GM23338 (cell line): ENCODE data around the gene SEH1L. TPM values are rescaled to one million over a fixed set of nuclear protein-coding genes. Genes with fewer than 3 reads are reported as not detected.

Experiments
- ATAC-seq: fragments of 200-7000 bp; cut with Tn5 transposase; 3 replicates; pipeline ENCODE4 v1.9.1; 2020
- DNase-seq: peaks from one replicate; pipeline ENCODE4 v3.0.0-alpha.2; 2015; ENCODE audit warnings: low spot score
- H2AFZ ChIP-seq: fragments of 200-600 bp; sonication (generic); 2 replicates; pipeline ENCODE4 v1.8.0; 2016; ENCODE audit warnings: antibody characterized with exemption, mild to moderate bottlenecking, moderate library complexity
- H3F3A ChIP-seq: fragments of 200-600 bp; sonication (generic); replicated peaks from 2 replicates; pipeline ENCODE4 v1.8.0; 2017; ENCODE audit warnings: antibody characterized with exemption, mixed run types, low read depth
- H3K27ac ChIP-seq: fragments of 200-600 bp; sonication (generic); 2 replicates; pipeline ENCODE4 v1.6.1; 2016; ENCODE audit warnings: low read depth
- H3K27me3 ChIP-seq: fragments of 200-600 bp; sonication (generic); 2 replicates; pipeline ENCODE4 v1.8.0; 2016; ENCODE audit warnings: mild to moderate bottlenecking, mixed run types, moderate library complexity; ENCODE audit not compliant: insufficient read depth
- H3K36me3 ChIP-seq: fragments of 200-600 bp; sonication (generic); 2 replicates; pipeline ENCODE4 v1.8.0; 2016; ENCODE audit warnings: mild to moderate bottlenecking; ENCODE audit not compliant: insufficient read depth
- H3K4me1 ChIP-seq: fragments of 200-600 bp; sonication (generic); 2 replicates; pipeline ENCODE4 v1.8.0; 2016; ENCODE audit warnings: mild to moderate bottlenecking, moderate library complexity; ENCODE audit not compliant: insufficient read depth
- H3K4me2 ChIP-seq: fragments of 200-600 bp; sonication (generic); 2 replicates; pipeline ENCODE4 v1.7.1; 2017; ENCODE audit warnings: mixed run types
- H3K4me3 ChIP-seq: fragments of 200-600 bp; sonication (generic); 2 replicates; pipeline ENCODE4 v1.6.1; 2016; ENCODE audit warnings: mixed run types
- H3K79me2 ChIP-seq: fragments of 200-600 bp; sonication (generic); replicated peaks from 2 replicates; pipeline ENCODE4 v1.8.0; 2017; ENCODE audit warnings: mild to moderate bottlenecking; ENCODE audit not compliant: insufficient read depth
- H3K9me2 ChIP-seq: fragments of 200-600 bp; sonication (generic); 2 replicates; pipeline ENCODE4 v1.8.0; 2017; ENCODE audit not compliant: insufficient read depth
- H4K20me1 ChIP-seq: fragments of 200-600 bp; sonication (generic); replicated peaks from 2 replicates; pipeline ENCODE4 v1.8.0; 2017; ENCODE audit warnings: mild to moderate bottlenecking; ENCODE audit not compliant: insufficient read depth
- H3K27ac Mint-ChIP-seq: 2 replicates; pipeline ENCODE4 v1.8.0; 2020; ENCODE audit warnings: inconsistent platforms, mild to moderate bottlenecking, moderate library complexity, mixed read lengths
- H3K27me3 Mint-ChIP-seq: 3 replicates; pipeline ENCODE4 v1.8.0; 2022; ENCODE audit warnings: low read depth, mild to moderate bottlenecking, moderate library complexity, mixed read lengths, inconsistent platforms; ENCODE audit not compliant: insufficient read depth, poor library complexity
- H3K36me3 Mint-ChIP-seq: 3 replicates; pipeline ENCODE4 v1.8.0; 2021; ENCODE audit warnings: low read depth, mild to moderate bottlenecking, inconsistent platforms, moderate library complexity, mixed read lengths
- H3K4me1 Mint-ChIP-seq: 3 replicates; pipeline ENCODE4 v1.8.0; 2020; ENCODE audit warnings: mild to moderate bottlenecking, inconsistent platforms, mixed read lengths
- H3K4me3 Mint-ChIP-seq: 3 replicates; pipeline ENCODE4 v1.8.0; 2021; ENCODE audit warnings: moderate library complexity, mild to moderate bottlenecking, inconsistent platforms, mixed read lengths
- H3K9me3 Mint-ChIP-seq: 3 replicates; pipeline ENCODE4 v1.8.0; 2020; ENCODE audit warnings: moderate library complexity, mild to moderate bottlenecking, inconsistent platforms, mixed read lengths
- ETS1 ChIP-seq: IDR thresholded peaks from 2 replicates; pipeline ENCODE4 v1.6.1; 2016; ENCODE audit warnings: antibody characterized with exemption
- EZH2phosphoT487 ChIP-seq: fragments of 200-600 bp; sonication (generic); IDR thresholded peaks from one replicate; pipeline ENCODE4 v1.8.1; 2018; ENCODE audit warnings: antibody characterized with exemption; ENCODE audit not compliant: unreplicated experiment
- JUNB ChIP-seq: IDR thresholded peaks from one replicate; pipeline ENCODE4 v1.6.1; 2016; ENCODE audit warnings: antibody characterized with exemption; ENCODE audit not compliant: unreplicated experiment
- NANOG ChIP-seq: IDR thresholded peaks from 2 replicates; pipeline ENCODE4 v1.6.1; 2016; ENCODE audit warnings: antibody characterized with exemption, borderline replicate concordance
- POLR2AphosphoS5 ChIP-seq: IDR thresholded peaks from 2 replicates; pipeline ENCODE4 v1.6.1; 2016; ENCODE audit warnings: antibody characterized with exemption, low read depth
- STAT1 ChIP-seq: IDR thresholded peaks from one replicate; pipeline ENCODE4 v1.6.1; 2016; ENCODE audit warnings: antibody characterized with exemption; ENCODE audit not compliant: unreplicated experiment
- ZNF114 ChIP-seq: fragments of 250-450 bp; sonication (Bioruptor Pico); IDR thresholded peaks from 2 replicates; pipeline ENCODE4 v1.5.0; 2020; ENCODE audit warnings: mild to moderate bottlenecking, moderate library complexity
- polyA plus RNA-seq: library from polyadenylated mRNA; unstranded; fragments of >200 nt; fragmentation: Nextera tagmentation; extraction: Ambion mirVana; gene quantifications from 2 replicates; pipeline ENCODE4 v1.2.1, GENCODE V29; 2016
- total RNA-seq: library from RNA; depleted of rRNA; stranded (reverse); fragments of >200 nt; shearing (Covaris generic); gene quantifications from 2 replicates; pipeline ENCODE4 v1.2.3, GENCODE V29; 2014
- TF ChIP-seq, protein P1 (sequence below): fragments of 250-450 bp; sonication (Bioruptor Pico); IDR thresholded peaks from 2 replicates; pipeline ENCODE4 v1.5.0; 2020; ENCODE audit warnings: mild to moderate bottlenecking, moderate library complexity
- TF ChIP-seq, protein P2 (sequence below): IDR thresholded peaks from one replicate; pipeline ENCODE4 v1.6.1; 2018; ENCODE audit warnings: antibody characterized with exemption; ENCODE audit not compliant: unreplicated experiment

SEH1L gene
- total and polyA plus RNA-seq, 2 experiments from 2014 or later = 46.9 to 72.0 TPM

- DNase-seq = no peak
- Mint-ChIP-seq H3K27ac (no peak overlapping the region), H3K4me1 (no peaks in the 10 kb centered on the region), H3K27me3 (peaks cover 6% of the 10 kb centered on the region), H3K36me3 (no peaks in the 10 kb centered on the region), H3K9me3 (no peaks in the 10 kb centered on the region), H3K4me3 (no peak overlapping the region)
- Histone ChIP-seq H3K4me2 (no peak overlapping the region), H3K9me2 (no peaks in the 10 kb centered on the region; the same call in 1 of the 2 replicates), H3F3A (0 out of 2 replicates have a peak, but pooled peaks cover 3% of the 10 kb centered on the region), H3K27me3 (peaks cover 44% of the 10 kb centered on the region), H4K20me1 (no peaks in the 10 kb centered on the region), H3K27ac (no peak overlapping the region), H3K4me1 (peaks cover 5% of the 10 kb centered on the region), H3K4me3 (no peak overlapping the region), H3K36me3 (no peaks in the 10 kb centered on the region), H3K79me2 (no peaks in the 10 kb centered on the region), H2AFZ (no peak overlapping the region)
- ATAC-seq = no peak
- TF ChIP-seq POLR2AphosphoS5 (no peak), ETS1 (no peak), EZH2phosphoT487 (no peak), NANOG (no peak), STAT1 (no peak), JUNB (no peak), ZNF114 (CRISPR knock-in tag) (no peak)
- TF ChIP-seq, protein P1, sequence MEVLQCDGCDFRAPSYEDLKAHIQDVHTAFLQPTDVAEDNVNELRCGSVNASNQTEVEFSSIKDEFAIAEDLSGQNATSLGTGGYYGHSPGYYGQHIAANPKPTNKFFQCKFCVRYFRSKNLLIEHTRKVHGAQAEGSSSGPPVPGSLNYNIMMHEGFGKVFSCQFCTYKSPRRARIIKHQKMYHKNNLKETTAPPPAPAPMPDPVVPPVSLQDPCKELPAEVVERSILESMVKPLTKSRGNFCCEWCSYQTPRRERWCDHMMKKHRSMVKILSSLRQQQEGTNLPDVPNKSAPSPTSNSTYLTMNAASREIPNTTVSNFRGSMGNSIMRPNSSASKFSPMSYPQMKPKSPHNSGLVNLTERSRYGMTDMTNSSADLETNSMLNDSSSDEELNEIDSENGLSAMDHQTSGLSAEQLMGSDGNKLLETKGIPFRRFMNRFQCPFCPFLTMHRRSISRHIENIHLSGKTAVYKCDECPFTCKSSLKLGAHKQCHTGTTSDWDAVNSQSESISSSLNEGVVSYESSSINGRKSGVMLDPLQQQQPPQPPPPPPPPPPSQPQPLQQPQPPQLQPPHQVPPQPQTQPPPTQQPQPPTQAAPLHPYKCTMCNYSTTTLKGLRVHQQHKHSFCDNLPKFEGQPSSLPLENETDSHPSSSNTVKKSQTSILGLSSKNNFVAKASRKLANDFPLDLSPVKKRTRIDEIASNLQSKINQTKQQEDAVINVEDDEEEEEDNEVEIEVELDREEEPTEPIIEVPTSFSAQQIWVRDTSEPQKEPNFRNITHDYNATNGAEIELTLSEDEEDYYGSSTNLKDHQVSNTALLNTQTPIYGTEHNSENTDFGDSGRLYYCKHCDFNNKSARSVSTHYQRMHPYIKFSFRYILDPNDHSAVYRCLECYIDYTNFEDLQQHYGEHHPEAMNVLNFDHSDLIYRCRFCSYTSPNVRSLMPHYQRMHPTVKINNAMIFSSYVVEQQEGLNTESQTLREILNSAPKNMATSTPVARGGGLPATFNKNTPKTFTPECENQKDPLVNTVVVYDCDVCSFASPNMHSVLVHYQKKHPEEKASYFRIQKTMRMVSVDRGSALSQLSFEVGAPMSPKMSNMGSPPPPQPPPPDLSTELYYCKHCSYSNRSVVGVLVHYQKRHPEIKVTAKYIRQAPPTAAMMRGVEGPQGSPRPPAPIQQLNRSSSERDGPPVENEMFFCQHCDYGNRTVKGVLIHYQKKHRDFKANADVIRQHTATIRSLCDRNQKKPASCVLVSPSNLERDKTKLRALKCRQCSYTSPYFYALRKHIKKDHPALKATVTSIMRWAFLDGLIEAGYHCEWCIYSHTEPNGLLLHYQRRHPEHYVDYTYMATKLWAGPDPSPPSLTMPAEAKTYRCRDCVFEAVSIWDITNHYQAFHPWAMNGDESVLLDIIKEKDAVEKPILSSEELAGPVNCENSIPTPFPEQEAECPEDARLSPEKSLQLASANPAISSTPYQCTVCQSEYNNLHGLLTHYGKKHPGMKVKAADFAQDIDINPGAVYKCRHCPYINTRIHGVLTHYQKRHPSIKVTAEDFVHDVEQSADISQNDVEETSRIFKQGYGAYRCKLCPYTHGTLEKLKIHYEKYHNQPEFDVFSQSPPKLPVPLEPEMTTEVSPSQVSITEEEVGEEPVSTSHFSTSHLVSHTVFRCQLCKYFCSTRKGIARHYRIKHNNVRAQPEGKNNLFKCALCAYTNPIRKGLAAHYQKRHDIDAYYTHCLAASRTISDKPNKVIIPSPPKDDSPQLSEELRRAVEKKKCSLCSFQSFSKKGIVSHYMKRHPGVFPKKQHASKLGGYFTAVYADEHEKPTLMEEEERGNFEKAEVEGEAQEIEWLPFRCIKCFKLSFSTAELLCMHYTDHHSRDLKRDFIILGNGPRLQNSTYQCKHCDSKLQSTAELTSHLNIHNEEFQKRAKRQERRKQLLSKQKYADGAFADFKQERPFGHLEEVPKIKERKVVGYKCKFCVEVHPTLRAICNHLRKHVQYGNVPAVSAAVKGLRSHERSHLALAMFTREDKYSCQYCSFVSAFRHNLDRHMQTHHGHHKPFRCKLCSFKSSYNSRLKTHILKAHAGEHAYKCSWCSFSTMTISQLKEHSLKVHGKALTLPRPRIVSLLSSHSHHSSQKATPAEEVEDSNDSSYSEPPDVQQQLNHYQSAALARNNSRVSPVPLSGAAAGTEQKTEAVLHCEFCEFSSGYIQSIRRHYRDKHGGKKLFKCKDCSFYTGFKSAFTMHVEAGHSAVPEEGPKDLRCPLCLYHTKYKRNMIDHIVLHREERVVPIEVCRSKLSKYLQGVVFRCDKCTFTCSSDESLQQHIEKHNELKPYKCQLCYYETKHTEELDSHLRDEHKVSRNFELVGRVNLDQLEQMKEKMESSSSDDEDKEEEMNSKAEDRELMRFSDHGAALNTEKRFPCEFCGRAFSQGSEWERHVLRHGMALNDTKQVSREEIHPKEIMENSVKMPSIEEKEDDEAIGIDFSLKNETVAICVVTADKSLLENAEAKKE (CRISPR knock-in tag) = no peak
- TF ChIP-seq, protein P2, sequence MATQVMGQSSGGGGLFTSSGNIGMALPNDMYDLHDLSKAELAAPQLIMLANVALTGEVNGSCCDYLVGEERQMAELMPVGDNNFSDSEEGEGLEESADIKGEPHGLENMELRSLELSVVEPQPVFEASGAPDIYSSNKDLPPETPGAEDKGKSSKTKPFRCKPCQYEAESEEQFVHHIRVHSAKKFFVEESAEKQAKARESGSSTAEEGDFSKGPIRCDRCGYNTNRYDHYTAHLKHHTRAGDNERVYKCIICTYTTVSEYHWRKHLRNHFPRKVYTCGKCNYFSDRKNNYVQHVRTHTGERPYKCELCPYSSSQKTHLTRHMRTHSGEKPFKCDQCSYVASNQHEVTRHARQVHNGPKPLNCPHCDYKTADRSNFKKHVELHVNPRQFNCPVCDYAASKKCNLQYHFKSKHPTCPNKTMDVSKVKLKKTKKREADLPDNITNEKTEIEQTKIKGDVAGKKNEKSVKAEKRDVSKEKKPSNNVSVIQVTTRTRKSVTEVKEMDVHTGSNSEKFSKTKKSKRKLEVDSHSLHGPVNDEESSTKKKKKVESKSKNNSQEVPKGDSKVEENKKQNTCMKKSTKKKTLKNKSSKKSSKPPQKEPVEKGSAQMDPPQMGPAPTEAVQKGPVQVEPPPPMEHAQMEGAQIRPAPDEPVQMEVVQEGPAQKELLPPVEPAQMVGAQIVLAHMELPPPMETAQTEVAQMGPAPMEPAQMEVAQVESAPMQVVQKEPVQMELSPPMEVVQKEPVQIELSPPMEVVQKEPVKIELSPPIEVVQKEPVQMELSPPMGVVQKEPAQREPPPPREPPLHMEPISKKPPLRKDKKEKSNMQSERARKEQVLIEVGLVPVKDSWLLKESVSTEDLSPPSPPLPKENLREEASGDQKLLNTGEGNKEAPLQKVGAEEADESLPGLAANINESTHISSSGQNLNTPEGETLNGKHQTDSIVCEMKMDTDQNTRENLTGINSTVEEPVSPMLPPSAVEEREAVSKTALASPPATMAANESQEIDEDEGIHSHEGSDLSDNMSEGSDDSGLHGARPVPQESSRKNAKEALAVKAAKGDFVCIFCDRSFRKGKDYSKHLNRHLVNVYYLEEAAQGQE = no peak
Measured at GRCh38 chr18:12908706-12909105, 39.1 kb upstream of the SEH1L start.
